ENCODE results near the gene SLC4A5.

GRCh38 chr2:74235041-74235440 is 108.2 kb downstream of the SLC4A5 start:
- TF ChIP-seq, protein P1, sequence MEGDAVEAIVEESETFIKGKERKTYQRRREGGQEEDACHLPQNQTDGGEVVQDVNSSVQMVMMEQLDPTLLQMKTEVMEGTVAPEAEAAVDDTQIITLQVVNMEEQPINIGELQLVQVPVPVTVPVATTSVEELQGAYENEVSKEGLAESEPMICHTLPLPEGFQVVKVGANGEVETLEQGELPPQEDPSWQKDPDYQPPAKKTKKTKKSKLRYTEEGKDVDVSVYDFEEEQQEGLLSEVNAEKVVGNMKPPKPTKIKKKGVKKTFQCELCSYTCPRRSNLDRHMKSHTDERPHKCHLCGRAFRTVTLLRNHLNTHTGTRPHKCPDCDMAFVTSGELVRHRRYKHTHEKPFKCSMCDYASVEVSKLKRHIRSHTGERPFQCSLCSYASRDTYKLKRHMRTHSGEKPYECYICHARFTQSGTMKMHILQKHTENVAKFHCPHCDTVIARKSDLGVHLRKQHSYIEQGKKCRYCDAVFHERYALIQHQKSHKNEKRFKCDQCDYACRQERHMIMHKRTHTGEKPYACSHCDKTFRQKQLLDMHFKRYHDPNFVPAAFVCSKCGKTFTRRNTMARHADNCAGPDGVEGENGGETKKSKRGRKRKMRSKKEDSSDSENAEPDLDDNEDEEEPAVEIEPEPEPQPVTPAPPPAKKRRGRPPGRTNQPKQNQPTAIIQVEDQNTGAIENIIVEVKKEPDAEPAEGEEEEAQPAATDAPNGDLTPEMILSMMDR (conservative IDR thresholded peaks at IDR 0.05) = no peak
- no peak for TF ChIP-seq EZH2 (IDR thresholded peaks at IDR 0.05; ENCODE audit: low read depth)
